Right hindlimb (tissue), 1 donor: ENCODE data around the gene STAP2.

Experiments used
- DNase-seq: peaks from one replicate; pipeline ENCODE4 v3.0.0-alpha.2; 2018

STAP2 gene

GRCh38 chr19:4326837-4327251 lies 11.8 kb downstream of the STAP2 start:
- no peak for DNase-seq

GRCh38 chr19:4326215-4326836 lies 12.3 kb downstream of the STAP2 start:
- no peak for DNase-seq

GRCh38 chr19:4324228-4324627 lies 14.4 kb downstream of the STAP2 start:
- no peak for DNase-seq

GRCh38 chr19:4323692-4324091 lies 14.9 kb downstream of the STAP2 start:
- no peak for DNase-seq

- DNase-seq: no peak
Measured at GRCh38 chr19:4322942-4323665, 15.5 kb downstream of the STAP2 start.

GRCh38 chr19:4320419-4320818 lies 18.2 kb downstream of the STAP2 start:
- no peak for DNase-seq

GRCh38 chr19:4319067-4319718 lies 19.4 kb downstream of the STAP2 start:
- no peak for DNase-seq

- no peak for DNase-seq
Measured at GRCh38 chr19:4318460-4318859, 20.2 kb downstream of the STAP2 start.

- no peak for DNase-seq
Measured at GRCh38 chr19:4316956-4317355, 21.7 kb downstream of the STAP2 start.

GRCh38 chr19:4313847-4314490 lies 24.7 kb downstream of the STAP2 start:
- DNase-seq: no peak

- DNase-seq: no peak
Measured at GRCh38 chr19:4310247-4311121, 28.1 kb downstream of the STAP2 start.

GRCh38 chr19:4305659-4306058 lies 33.0 kb downstream of the STAP2 start:
- no peak for DNase-seq

- no peak for DNase-seq
Measured at GRCh38 chr19:4305257-4305612, 33.4 kb downstream of the STAP2 start.

- peak; percentile 54 for DNase-seq
Measured at GRCh38 chr19:4304538-4305256, 33.9 kb downstream of the STAP2 start, which contains the start of gene FSD1. TSS of gene FSD1 (plus strand) at chr19:4304598. CDS start at chr19:4304747, 149 bp downstream.

GRCh38 chr19:4303819-4304537 lies 34.6 kb downstream of the STAP2 start:
- DNase-seq: no peak

GRCh38 chr19:4302243-4302640 lies 36.4 kb downstream of the STAP2 start, which contains the start of gene TMIGD2:
TSS of gene TMIGD2 (minus strand) at chr19:4302389. CDS start at chr19:4302385, 4 bp downstream.
- DNase-seq: no peak

- DNase-seq: no peak
Measured at GRCh38 chr19:4301590-4302242, 36.9 kb downstream of the STAP2 start.

GRCh38 chr19:4300589-4300988 lies 38.0 kb downstream of the STAP2 start:
- no peak for DNase-seq

- no peak for DNase-seq
Measured at GRCh38 chr19:4298810-4299550, 39.6 kb downstream of the STAP2 start.
